Measurements from ENCODE around the gene SGMS1. TPM values are rescaled to one million over a fixed set of nuclear protein-coding genes. Genes with fewer than 3 reads are reported as not detected.
"Not testable (repeated sequence)": the region's sequence is repeated elsewhere in the genome, so short reads cannot be mapped to it uniquely, and the experiment has no call there.

Gene SGMS1
- total RNA-seq, 1 donor from 2014 or later: 78.8 TPM

DNA sequence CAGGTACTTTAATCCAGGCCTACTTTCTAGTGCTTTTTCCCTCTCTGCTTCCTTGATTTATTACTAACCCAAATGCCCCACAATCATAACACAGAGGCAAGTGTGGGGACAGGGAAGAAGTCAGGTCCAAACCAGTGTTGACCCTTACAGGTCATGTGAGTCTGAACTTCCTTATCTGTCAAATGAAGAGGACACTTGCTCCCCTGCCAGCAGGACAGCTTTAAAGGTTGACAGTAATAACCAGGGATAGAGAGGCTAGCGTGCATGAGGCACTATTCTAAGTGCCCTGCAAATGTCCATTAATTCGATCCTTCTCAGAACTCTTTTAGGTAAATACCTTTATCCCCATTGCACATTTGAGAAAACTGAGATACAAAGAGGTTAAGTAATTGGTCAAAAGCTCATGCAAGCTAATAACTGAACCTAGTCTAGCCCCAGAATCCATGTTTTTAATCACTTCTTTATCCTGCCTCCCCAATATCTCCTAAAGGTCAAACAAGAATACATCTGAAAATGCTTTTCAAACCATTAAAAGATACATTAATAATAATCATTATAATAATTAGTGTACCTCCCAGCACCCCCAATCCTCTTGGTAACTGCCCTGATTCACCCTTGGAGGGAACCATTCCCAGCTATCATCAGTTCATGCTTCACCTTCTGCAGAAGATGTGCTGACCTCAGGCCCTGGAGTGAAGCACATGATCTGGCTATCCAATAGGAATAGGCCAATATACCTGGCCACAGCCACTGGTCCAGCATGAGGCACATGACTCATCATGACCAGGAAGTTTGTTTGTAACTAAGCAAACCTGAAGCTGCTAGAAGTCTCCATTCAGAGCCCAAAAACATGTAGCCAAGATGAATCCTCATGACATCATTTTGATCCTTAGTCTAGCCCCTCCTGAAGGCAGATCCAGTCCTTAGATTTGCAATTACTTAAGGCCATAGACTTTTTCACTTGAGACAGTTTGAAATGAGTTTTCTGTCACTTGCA is 40.7 kb downstream of the SGMS1 start:
- DNase-seq (ENCODE audit: low spot score): no peak

DNA sequence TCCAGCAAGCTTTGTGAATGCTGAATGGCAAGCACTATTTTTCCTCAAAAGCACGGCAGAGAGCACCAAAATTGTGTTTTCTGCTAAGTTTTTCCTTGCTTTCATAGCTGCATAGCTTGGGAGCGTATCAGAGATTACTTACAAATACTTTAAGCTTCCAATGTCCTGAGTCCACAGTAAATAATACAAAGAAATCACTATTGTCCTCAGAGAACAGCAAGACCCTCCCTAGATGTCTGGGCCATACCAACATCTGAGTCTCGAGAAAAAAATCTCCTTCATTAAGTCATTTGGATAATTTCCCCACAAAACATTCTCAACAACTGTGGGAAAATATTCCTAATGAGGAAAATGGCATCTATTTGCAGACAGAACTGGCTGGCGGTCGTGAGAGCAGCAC is 41.7 kb downstream of the SGMS1 start:
- no peak for DNase-seq (ENCODE audit: low spot score)

- no peak for DNase-seq (ENCODE audit: low spot score)
Measured at GRCh38 chr10:50580262-50580891, 43.4 kb downstream of the SGMS1 start.

DNA sequence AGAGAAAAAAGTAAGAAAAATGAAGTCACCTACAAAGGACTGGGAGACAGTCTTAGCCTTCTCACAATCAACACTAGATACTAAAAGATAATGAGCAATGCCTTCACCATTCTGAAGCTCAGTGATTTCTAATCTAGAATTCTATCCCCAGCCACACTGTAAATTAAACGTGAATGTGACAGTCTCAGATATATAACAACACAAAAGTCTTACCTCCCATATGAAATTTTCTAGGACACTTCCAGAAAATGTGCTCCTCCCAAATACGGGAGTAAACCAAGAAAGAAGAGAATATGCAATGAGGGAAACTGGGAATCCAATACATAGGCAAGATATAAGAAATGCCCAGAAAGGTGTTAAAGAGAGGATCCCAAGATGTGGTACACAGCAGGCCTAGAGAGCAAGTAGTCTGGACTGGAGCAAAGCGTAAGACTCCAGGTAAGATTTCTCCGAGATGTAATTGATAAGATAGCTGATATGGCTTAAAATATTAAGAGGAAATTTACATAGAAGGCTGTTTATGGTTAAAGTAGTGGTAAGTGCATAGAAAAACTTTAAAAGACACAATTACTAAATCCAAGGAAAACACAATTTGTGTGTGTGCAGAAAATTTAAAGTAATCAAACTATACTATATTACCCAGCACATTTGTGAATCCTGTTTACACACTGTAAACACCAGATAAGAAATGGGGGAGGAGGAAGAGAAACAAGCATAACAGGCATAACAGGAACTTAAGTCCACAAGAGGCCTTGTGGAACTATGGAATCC is 44.1 kb downstream of the SGMS1 start:
- DNase-seq (ENCODE audit: low spot score): no peak

DNA sequence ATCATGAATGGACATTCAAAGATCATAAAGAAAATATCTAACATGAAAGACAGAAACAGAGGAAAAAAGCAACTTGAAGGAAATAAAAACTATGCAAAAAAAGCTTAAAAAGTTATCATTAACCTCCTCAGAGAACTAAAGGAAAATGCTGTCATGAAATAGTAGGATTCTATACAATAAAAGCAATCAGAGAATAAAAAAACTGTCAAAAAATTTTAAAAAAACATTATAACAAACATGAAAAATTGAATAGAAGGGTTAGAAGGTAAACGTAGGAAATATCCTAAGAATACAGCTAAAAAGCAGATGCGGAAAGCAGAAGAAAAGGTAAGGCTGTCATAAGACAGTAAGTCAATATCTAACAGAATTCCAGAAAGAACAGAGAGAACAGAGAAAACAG is 44.8 kb downstream of the SGMS1 start:
- DNase-seq (ENCODE audit: low spot score): no peak

DNA sequence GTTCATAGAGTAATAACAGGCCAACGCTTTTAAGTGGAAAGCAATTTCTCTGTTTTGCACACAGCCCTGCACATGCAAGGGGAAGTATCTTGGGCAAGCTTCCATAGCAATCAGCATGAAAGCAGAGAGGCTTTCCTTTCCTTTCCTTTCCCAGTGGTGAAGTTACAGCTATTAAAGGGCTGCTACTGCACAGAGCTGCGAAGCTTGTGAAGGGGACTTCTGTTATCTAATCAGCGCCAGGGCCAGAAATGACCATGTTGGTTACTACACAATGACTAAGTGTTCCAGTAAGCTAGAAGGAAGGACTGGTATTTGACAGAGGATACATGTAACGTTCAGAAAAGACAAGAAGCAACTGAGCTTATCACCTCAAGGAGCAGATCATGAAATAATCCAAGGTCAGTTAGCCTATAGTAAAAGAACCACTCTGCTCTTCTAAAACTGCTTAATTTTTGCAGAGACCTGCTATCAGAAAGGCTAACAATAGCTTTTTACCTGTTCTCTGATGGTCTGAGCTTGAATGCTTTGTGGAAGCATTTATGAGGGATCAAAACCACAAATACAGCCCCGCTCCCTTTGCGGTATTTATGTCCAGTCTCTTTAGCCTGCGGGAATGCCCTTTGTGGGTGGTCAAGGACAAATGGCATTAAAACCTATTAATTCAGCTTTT is 45.9 kb downstream of the SGMS1 start:
- no peak for DNase-seq (ENCODE audit: low spot score)

- no peak for DNase-seq (ENCODE audit: low spot score)
Measured at GRCh38 chr10:50577010-50577409, 46.7 kb downstream of the SGMS1 start.

- DNase-seq (ENCODE audit: low spot score): no peak
Measured at GRCh38 chr10:50576245-50576815, 47.4 kb downstream of the SGMS1 start.

DNA sequence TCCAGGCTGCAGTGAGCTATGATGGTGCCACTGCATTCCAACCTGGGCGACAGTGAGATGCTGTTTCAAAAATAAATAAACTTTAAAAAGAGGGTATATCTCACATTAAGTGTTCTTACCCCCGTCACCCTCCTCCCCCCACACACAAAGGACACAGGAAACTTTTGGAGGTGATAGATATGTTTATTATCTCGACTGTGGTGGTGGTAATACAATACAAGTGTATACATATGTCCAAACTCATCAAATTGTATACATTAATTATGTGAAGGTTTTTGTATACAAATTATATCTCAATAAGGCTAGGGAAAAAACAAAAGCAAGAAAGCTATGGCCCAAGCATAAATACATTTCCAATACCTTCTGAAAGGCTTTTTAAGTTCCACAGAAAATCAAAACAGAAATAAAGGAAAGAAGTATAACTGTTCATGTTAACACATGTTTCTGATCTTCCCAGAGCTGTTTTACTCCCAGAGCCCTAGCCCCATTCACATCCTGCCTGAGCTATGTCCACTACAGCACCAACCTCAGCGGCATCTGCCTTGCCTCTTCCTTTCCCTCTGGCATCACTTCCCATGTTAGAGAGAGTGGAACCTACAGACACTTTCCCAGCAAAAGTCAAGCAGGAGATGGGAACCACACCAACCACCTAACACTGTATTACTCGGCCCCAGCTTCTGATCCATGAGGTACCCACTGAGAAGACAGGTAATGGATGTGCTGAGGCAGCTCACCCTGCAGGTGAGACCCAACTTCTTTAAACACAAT is 48.1 kb downstream of the SGMS1 start:
- DNase-seq (ENCODE audit: low spot score): no peak

GRCh38 chr10:50574931-50575330 is 48.8 kb downstream of the SGMS1 start:
- DNase-seq (ENCODE audit: low spot score): no peak

DNA sequence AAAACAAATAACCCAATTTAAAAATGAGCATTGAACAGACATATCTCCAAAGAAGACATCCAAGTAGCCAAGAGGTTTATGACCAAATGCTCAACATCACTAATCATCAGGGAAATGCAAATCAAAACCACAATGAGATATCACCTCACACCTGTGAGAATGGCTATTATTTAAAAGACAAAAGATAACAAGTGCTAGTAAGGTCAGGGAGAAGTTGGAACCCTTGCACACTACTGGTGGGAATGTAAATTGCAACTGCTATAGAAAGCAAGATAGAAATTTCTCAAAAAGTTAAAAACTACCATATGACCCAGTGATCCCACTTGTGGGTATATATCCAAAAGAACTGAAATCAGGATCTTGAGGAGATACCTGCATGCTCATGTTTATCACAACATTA is 49.5 kb downstream of the SGMS1 start:
- DNase-seq (ENCODE audit: low spot score): no peak

GRCh38 chr10:50572017-50572491 is 51.7 kb downstream of the SGMS1 start:
- no peak for DNase-seq (ENCODE audit: low spot score)

GRCh38 chr10:50568750-50569149 is 55.0 kb downstream of the SGMS1 start:
- DNase-seq (ENCODE audit: low spot score): not testable (repeated sequence)

DNA sequence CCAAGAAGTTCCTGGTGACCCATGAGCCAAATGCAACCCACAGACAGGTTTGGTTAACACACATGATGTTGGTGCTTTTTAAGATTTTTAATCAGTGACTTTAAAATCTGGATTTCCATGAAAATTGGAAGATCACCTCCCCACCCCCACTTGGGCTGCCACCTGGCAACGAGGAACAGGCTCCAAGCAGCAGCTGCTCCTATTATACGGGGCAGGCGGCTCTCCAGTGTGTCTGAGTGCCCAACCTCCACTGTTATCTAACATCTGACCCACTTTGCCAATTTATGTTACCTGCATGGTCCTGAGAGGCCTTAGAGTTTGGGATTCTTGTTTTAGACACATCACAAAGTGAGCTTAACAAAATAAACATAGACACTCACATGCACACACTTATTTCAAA is 56.4 kb downstream of the SGMS1 start:
- no peak for DNase-seq (ENCODE audit: low spot score)

DNA sequence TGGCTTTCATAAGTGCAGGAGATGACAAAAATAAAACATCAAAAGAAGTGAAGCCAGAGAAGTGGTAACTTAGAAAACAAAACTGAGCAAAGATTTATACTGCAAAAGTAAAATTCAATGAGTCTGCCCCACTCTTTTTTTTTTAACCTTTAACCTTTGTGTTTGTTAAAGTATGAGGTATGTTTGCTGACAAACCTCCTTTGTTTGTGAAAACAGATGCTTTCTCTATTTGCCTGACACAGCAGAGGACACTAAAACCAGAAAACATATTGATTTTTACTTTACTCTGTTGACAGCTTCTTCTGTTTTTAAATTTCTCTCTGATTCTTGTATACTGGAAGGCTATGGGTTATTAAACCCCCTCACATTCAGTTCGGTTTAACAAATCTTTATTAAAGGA is 57.6 kb downstream of the SGMS1 start:
- DNase-seq (ENCODE audit: low spot score): no peak

GRCh38 chr10:50565301-50566083 is 58.3 kb downstream of the SGMS1 start:
- DNase-seq (ENCODE audit: low spot score): no peak

GRCh38 chr10:50563906-50564305 is 59.9 kb downstream of the SGMS1 start:
- DNase-seq (ENCODE audit: low spot score): no peak

GRCh38 chr10:50561816-50562215 is 61.9 kb downstream of the SGMS1 start:
- no peak for DNase-seq (ENCODE audit: low spot score)

DNA sequence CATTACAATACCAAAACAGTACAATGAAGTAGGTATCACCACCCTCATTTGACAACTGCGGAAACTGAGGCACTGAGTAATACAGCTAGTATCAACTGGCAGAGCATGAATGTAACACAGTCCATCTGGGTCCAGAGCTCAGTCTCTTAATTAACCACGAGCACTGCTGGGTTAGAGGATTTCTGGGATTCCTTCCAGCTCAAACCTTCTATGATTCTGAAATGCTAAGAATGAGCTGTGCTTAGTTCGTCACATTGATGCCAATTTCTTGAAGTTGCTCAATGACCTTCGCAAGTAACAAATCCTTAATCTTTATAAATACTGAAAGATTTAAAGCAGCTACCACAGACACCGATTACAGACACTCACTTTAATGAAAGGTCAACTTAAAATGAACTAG is 62.5 kb downstream of the SGMS1 start:
- no peak for DNase-seq (ENCODE audit: low spot score)

GRCh38 chr10:50560370-50560769 is 63.4 kb downstream of the SGMS1 start:
- DNase-seq (ENCODE audit: low spot score): no peak

Measured in ureter (tissue), 1 donor.